ENCODE results near the gene WNT11.

The WNT11 gene

DNA sequence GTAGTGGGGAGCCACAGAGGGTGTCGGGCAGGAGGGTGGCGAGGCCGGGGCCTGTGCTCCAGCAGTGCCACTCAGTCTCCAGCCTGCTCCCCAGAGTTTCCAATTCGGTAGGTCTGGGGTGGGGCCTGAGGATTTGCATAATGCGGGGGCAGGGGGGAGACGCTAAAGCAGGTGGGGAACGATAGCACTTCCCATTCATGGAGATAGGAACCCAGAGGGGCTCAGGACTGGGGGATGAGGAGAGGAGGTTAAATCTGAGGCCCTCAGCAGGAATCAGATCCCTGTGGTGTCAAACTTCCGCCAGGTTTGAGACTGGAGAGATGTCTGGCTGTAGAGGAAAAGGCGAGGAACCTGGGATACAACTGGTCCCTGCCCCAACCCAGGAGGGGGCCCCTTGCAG lies 29.8 kb downstream of the WNT11 start:
- no peak for DNase-seq (ENCODE audit: low read depth in 3 of 3)

DNA sequence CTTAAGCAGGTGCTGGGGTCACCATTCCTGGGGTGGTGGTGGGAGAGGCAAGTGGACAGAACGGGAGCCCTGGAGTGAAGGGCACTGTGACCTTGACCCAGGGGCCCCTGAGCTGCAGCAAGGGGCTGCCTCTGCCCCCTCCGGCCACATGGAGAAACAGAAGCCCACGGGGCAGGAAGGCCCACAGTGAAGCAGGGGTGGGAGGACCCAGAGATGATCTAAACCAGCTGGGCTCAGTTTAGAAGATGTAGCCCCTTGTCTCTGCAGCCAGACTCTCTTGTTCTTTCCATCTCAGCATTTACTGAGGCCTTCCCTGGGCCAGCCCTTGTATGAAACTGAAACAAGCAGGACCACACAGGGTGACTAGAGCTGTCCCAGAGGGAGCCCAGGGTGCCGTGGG lies 30.5 kb downstream of the WNT11 start:
- DNase-seq (ENCODE audit: low read depth in 3 of 3), result no peak

DNA sequence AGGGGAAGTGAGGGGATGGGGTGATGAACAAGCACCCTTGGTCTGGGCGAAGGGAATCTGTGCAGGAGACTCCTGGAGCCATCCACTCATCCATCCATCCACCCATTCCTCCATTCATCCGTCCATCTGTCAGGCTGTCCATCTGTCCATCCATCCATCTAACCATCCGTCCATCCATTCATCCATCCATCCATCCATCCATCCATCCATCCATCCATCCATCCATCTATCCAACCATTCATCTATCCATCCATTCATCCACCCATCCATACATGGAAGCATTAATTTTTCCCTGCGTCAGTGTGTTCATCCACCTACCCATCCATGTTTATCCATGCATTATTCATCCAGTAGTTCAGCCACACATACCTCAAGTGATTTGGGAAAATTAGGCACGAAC lies 32.0 kb downstream of the WNT11 start:
- no peak for DNase-seq (ENCODE audit: low read depth in 3 of 3)

DNA sequence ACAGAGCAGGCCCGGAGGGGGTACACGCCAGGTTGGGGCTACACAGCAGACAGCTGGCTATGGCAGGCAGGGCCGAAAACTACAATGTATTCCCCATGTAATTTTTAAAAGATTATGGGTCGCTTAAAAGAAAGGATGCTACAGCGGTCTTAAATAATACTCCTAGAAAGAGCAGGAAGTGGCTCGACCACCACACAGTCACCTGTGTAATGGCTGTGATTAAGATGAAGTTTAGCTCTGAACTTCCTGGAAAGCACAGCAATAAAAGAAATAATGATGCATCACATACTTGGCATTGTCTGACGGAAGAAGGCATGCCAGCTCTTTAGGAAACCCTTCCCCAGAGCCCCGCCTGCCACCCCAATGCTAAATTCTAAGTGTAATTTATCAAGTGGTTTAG lies 32.6 kb downstream of the WNT11 start:
- DNase-seq (ENCODE audit: low read depth in 3 of 3), result no peak

DNA sequence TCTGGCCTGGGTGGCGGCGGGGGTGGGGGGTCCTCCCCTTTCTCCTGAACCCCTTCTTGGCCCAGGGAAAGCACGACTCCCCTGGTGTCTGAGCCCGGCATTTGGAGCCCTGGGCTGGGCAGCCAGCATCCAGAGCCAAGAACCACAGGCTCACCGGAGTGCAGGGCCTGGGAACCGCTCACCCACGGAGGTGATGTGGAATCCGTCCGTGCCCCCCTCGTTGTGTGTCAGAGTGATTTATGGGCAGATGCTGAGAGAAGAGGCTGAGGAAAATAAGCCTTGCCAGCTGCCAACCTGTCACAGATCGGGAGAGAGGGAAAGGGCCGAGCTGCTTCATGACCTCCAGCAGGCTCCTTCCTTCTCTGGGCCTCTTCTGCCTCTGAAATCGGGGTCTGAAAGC lies 33.7 kb downstream of the WNT11 start:
- no peak for DNase-seq (ENCODE audit: low read depth in 3 of 3)

DNA sequence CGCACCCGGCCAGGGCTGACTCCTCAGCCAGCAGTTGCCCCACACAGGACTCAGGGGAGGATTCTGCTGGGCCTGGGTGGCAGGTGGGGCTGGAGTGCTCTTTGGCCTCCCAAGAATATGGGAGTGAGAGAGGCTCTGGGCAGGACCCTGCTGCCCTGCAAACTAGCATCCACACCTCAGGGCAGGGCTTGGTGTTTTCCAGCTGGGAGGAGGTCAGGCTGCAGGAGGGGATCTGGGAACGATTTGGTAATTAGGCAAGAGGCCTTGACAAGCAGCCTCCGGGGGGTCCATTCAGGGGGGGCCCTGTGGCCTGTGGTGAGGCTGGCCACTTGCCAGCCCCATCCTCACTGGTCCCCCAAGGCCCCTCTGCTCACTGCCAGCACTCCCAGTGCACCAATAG lies 35.8 kb downstream of the WNT11 start:
- no peak for DNase-seq (ENCODE audit: low read depth in 3 of 3)

DNA sequence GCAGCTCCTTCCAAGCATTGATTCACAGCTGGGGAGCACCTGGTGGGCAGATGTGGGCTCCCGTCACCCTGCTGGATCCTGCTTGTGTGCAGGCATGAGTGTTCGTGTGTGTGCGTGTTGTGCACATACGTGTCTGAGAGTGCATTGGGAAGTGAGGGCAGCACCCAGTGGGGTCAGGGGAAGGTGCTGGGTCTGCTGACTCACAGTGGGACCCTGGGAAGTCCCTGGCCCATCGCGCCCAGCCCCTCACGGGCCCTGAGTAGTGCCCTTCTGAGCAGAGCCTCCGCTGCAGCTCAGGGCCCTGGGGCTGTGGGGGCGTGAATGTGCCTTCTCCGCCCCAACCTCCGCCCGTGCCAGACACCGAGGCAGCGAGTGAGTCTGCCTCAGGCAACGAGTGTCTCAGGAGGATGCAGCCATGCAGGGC lies 36.8 kb downstream of the WNT11 start:
- no peak for DNase-seq (ENCODE audit: low read depth in 3 of 3)

DNA sequence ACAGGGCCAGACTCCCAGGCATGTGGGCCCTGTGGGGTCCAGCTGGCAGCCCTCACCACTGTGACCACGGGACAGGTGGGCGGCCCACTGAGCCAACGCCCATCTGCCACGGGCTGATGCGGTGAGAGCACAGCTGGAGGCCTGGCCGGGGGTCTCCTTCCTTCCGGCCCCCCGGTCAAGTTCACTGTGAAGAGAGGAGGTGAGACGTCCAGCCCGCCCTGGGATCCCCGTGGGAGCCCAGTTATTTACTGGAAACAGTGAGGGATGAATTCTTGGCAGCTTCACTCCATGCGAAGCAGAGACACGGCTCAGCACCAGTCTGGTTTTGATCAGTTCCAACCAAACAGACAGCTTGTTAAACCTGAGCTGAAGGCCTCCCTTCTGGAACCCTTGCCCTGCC lies 38.7 kb downstream of the WNT11 start:
- DNase-seq (ENCODE audit: low read depth in 3 of 3), result no peak

DNA sequence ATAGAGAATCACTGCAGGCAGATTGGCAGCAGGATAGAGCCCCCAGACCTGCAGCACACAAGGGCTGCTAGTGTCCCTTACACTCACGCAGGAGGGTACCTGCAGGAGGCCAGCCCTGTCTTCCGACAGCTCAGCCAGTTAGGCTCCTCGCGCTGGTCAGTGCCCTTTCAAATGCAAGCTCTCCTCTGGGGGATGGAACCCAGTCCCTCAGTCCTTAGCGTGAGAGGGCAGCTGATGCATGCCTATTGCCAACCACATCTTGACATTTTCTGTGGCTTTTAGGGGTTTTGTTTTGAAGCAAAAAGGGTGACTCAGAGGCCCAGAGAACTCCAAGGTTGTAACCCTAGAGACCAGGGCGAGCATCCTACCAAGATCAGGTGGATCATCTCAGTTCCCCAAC lies 40.0 kb downstream of the WNT11 start:
- DNase-seq (ENCODE audit: low read depth in 3 of 3), result peak in 1 of 3 experiments; percentile 7

DNA sequence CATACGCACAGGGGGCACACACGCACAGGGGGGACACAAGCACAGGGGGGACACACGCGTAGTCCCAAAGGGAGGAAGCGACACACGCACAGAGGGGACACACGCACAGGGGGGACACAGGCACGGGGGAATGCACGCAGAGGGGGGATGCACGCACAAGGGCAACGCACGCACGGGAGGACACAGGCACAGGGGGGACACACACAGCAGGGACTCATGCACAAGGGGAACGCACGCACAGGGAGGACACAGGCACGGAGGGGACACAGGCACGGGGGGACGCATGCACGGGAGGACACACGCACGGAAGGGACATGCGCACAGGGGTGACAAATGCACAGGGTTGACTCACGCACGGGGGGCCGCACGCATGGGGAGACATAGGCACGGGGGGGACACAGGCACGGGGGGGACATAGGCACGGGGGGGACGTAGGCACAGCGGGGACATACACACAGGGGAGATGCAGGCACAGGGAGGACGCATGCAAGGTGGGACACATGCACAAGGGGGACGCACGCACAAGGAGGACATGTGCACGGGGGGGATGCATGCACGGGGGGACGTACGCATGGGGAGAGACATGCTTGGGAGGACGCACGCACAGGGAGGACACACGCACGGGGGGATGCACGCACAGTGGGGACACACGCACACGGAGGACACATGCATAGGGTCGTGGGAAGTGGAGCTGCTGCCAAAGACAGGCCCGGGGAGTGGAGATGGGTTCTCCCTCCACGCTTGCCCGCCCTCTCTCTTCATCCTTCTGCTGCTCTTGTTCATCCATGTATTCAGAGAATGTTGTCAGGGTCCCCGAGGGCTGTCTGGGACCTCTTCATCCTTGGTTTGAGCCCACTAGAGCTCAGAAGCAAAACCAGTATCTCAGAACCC lies 41.2 kb downstream of the WNT11 start:
- no peak for DNase-seq (ENCODE audit: low read depth in 3 of 3)

DNA sequence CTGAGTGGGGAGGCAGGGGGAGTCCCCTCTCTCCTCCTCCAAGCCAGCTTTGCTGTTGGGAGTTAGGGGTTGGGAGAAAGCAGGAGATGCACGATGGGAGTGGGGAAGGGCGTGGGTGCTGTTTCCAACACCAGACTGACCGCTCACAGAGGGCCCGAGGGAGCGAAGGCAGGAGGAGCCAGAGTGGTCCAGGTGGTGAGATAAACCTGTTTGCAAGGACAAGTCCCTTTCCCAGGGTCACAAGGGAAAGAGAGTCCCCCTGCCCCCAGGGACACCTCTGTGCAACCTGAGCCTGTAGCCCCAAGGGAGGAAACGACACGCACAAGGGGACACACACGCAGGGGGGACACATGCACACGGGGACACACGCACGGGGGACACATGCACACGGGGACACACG lies 42.2 kb downstream of the WNT11 start:
- DNase-seq (ENCODE audit: low read depth in 3 of 3), result no peak

DNA sequence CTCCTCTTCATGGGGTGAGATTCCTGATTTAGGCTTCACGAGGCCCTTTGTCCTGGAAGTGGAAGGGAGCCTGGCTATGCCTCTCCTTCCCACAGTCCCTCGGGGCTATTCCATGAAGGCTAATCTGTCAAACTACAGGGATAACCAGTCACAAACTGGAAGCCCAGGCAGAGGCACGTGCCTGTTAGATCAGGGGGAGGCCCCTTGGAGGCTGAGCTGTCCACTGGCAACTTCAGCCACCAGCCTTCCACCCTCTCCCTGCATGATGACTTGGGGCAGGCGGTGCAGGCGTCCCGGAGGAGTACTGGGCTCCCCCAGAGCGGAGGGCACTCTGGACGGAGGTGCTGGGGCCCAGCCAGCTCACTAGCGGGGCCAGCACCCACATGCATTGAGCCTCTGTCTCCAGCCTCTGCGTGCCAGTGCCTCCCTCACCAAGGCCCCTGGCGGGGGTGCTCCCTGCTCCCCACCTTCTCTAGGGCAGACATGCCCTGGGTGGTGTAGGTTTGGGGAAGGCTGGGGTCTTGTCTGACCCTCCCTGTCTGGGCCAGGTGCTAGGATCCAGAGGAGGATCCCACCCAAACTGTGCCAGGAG lies 42.9 kb downstream of the WNT11 start:
- no peak for DNase-seq (ENCODE audit: low read depth in 3 of 3)

DNA sequence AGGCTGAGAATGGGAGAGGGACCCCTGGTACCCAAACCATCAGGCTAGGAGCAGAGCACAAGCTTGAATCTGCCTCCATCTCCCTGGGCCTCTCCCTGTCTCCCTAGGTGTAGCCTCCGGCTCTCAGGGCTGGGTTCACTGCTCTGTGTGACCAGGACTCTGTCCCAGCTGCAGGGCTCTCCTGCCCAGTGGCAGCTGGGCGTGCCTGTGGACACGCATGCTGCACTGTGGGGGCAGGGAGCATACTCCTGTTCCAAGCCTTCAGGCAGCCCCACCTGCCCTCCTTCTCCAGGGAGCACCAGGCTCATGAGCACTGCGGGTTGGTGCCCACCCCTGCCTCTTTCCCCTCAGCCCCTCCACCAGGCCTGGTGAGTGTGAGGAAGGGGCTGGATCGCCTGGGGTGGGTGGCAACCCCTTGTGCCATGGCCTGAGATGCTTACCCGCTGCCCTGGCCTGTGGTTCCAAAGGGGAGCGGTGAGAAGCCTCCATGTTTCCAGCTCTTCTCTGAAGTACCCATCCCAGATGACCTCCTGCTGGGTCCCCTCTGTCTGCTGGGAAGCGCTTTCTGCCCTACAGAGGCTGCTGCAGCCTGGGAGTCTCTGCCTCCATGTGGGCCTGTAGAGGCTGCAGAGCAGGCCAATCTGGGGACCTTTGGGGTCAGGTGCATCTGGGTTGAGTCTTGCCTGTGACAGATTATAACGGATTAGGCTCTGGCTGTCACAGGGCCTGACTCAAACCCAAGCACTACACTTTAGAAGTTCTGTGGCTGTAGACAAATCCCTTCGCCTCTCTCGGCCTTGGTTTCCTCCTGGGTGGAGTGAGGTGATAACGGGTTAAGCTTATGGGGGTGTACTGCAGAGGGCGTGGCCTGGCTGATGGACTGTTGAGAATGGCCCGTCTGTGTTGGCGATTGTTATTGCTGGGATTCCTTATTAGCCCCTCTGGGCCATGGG lies 43.7 kb downstream of the WNT11 start:
- DNase-seq (ENCODE audit: low read depth in 3 of 3), result no peak

DNA sequence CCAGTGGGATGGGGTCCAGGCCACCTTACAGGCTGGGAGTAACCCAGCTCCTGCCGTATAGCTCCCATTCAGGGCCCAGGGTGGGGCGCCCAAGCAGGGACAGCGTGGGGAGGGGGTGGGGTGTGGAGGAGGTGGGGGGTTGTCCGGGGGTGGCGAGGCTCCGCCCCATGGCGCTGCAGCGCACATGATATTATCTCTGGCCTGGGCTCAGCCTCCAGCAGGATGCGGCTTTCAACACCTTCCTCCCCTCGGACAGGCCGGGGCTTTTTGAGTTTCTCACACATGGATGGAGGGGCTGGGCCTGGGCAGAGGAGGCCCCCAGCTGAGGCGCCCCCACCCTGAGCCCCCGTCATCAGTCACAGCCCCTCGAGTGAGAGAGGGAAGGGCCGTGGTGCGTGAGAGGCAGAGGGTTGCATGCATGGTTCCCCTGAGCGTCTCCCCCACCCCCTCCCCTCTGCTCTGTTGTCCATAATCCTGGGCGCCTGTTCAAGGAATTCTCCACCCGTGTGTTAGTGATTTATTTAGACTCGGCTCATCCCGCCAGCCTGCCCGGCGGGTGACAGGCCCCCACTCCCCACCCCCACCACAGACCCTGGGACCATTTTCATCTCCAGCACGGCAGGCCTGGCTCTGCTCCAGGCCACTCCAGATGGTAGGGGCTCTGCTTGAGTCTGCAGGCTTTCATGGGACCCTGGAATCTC lies 44.9 kb downstream of the WNT11 start:
- no peak for DNase-seq (ENCODE audit: low read depth in 3 of 3)

DNA sequence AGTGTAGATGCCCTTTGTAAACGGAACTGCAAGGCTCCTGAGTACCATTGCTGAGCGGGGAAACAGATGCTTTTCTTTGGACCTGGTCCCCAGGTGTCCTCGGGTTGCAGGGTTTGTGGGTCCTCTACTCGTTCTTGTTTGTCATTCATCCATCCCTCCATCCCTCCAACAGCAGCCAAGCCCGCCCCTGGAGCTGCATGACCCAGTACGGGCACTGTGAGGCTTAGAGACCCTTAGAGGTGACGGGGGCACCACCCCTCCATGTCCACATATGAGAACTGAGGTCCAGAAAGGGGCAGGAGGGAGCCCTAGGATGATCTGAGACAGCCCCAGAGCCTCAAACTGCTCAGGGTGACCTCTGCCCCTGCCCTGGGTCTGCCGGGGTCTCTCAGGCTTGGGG lies 45.4 kb downstream of the WNT11 start:
- no peak for DNase-seq (ENCODE audit: low read depth in 3 of 3)

DNA sequence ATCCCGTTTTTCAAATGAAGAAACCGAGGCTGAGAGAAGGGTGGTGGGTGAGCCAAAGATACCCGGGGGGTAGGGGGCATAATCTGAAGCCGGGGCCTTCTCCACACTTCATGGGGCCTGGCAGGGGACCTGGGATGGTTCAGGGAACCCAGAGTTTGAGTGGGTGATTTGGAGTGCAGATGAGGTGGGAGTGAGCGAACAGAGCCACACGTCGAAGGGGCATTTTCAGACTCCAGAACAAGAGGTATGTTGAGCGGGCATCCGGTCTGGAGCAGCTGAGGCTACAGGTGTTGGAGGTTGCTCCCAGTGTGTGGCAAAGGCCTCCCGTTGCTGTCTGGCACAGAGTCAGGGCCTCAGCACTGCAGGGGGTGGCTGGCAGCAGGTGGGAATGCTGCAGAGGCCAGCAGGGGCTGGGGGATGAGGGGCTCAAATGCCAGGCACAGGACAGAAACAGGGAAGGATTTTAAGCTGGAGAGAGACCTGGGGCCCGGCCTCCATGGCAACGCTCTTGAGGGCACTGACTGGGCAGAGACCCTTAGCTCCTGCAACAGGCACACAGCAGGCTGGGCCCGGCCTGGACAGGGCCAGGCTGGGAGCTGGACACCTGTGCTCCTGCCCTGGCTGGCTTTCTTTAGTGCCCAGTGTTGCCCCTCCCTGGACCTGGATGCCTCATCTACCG lies 46.2 kb downstream of the WNT11 start:
- DNase-seq (ENCODE audit: low read depth in 3 of 3), result no peak

DNA sequence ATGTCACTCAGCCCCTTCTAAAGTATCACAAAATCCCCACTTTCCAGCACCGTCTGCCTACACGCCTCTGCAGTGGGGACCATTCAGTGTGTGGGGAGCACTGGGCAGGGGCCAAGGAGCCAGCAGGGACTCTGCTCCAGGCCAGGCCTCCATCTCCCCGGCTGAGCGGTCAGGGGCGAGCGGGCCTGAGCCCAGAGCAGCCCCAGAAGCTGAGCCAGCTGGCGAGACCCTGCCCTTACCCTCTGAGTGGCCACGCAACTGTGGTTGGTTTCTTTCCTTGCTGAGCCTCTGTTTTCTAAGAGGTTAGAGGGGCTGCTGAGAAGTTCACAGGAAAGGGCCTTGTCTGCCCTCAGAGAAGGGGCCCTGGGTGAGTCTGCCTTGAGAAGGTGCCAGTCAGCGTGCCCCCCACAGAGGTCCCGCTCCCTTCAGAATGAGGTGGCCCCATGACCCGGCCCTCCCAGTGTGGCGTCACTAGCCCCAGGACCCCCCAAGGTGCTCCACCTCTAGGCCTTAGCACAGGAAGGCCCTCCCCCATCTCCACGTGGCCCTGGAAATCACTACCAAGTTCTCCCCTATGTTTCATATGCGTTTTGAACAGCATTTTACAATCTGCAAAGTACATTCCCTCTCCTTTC lies 46.9 kb downstream of the WNT11 start:
- no peak for DNase-seq (ENCODE audit: low read depth in 3 of 3)

DNA sequence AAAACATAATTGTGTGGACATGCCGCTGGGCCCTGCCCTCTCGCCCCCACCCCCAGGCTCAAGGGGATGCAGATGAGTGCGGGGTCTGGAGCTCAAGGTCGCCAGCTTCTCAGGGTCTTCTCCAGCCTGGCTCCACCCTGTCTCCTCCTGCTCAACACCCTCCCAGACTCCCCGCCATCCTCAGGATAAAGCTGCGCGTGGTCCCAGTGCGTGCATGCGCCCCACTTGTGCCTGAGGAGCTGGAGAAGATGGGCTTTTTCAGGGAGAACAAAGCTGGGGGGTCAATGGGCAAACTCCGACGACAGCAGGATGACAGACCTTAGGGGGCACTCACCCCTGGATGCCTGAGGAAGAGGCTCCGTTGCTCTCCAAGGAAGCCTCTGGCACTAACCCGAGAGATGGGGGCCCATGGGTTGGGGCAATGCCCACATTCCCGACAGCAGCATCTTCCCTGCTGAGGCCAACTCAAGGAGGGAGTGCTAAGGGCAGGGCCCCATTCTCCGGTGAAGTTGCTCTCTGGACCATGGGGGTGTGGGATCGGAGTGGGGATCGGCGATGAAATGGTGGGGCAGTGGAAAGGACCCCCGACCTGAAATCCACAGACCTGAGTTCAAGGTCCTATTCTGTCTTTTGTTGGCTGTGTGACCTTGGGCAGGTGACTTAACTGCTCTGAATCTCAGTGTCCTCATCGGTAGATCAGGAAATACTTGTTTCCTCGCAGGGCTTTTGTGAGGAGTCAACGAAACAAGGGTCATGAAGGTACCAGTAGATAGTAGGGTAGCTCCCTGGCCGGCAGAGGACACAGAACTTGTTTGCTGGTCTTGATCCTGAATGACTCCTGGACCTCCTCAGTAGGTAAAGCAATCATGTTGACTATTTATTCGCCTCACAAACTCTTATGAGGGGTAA lies 47.7 kb downstream of the WNT11 start:
- no peak for DNase-seq (ENCODE audit: low read depth in 3 of 3)

DNA sequence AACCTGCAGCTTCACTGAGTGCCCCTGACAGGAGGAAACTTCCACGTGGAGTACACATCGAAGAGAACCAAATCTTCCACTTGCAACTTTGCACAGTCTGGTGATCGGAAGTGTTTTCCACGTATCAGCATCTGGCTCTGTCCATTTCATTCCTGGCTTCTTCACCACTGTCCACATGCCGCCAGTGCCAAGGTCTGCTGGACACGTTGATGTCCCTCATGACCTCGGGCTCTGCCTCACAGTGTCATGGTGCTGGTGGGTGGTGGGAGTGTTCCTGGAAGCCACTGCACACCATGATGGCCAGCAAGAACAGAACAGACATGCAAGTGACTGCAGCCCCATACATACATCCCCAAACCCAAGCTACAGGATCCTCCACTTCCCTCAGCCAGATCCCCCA lies 48.4 kb downstream of the WNT11 start:
- no peak for DNase-seq (ENCODE audit: low read depth in 3 of 3)

DNA sequence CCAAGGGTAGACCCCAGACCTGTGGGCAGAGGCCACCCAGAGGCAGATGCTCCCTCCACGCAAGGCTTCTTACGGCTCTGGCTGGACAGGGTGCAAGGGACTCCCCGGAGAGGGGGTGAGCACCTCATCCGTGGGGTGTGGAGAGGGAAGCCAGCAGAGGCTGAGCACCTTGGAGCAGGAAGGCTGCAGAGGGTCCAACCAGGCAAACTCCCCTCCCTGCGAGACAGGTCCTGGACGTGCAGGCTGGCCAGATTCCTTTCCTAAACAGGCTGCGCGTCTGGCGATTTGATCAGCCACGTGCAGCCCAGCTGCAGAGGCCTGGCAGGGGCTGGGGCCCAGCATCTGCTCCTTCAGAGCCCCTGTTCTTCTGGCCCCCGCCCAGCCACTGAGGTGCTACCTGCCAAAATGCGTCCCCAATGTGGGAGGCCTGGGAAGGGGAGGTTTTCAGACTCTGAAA lies 49.3 kb downstream of the WNT11 start:
- no peak for DNase-seq (ENCODE audit: low read depth in 3 of 3)
